ENCODE measurements around the gene ANKRD18A.

The ANKRD18A gene

GRCh38 chr9:38626006-38626405 lies 5.6 kb upstream of the ANKRD18A start:
- Histone ChIP-seq H2BK12ac (ENCODE audit: low read length in 2 of 2) (no peak overlapping the region), H3K4ac (ENCODE audit: low read depth in 1 of 2, low read length in 2 of 2) (no peak overlapping the region), H3K23ac (ENCODE audit: low read length in 2 of 2) (no peak overlapping the region), H3K4me3 (ENCODE audit: insufficient read depth in 1 of 2, low read depth in 1 of 2, low read length in 2 of 2) (no peak overlapping the region), H3K14ac (ENCODE audit: low read length in 2 of 2) (no peak overlapping the region), H3K9me3 (ENCODE audit: control insufficient read depth, low read length) (peaks cover 20% of the 10 kb centered on the region), H4K8ac (ENCODE audit: low read length) (no peak overlapping the region), H2BK15ac (ENCODE audit: low read depth, poor library complexity, severe bottlenecking) (no peak overlapping the region), H2BK5ac (ENCODE audit: low read depth, low read length, poor library complexity, severe bottlenecking) (no peak overlapping the region), H3K36me3 (ENCODE audit: control insufficient read depth in 1 of 2, insufficient read depth in 2 of 2, low read depth in 1 of 2, low read length in 2 of 2) (no peaks in the 10 kb centered on the region), H3K9ac (ENCODE audit: low read length) (no peak overlapping the region), H3K27me3 (ENCODE audit: control insufficient read depth in 1 of 2, insufficient read depth in 1 of 2, low read length in 2 of 2) (peaks cover 5 to 36% of the 10 kb centered on the region in 2 experiments), H2AK5ac (ENCODE audit: low read length, severe bottlenecking) (no peak overlapping the region), H3K4me1 (ENCODE audit: control insufficient read depth, insufficient read depth, low read depth, low read length) (peaks cover 15% of the 10 kb centered on the region), H3K27ac (ENCODE audit: low read length, poor library complexity, severe bottlenecking) (no peak overlapping the region), H4K91ac (ENCODE audit: low read length) (no peak overlapping the region), H2AFZ (ENCODE audit: low read depth, low read length) (no peak overlapping the region), H2BK120ac (ENCODE audit: low read depth, low read length) (no peak overlapping the region), H3K18ac (ENCODE audit: low read depth in 1 of 2, low read length in 2 of 2) (no peak overlapping the region), H3K79me1 (replicated peaks; ENCODE audit: low read length, poor library complexity, severe bottlenecking) (no peaks in the 10 kb centered on the region), H3K4me2 (ENCODE audit: low read length, poor library complexity, severe bottlenecking) (no peak overlapping the region)
- DNase-seq: no peak
- WGBS: 92% methylated on average over 1 of the region's 2 CpGs

DNA sequence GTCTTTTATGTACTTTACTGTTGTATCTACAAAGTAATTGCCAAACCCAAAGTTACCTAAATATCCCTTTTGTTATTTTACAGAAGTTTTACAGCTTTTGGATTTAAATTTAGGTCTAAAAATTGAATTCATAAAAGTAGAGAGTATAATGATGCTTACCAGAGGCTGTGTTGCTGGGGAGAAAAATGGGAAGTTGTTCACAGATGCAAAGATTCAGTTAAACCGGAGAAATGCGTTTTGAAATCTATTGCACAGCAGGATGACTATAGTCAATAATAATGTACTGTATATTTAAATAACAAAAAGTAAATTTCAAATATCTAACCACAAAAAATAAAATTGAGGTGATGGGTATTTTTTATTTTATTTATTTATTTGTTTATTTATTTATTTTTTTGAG lies 2.6 kb upstream of the ANKRD18A start:
- peaks cover 20% of the 10 kb centered on the region for H3K9me3 ChIP-seq (ENCODE audit: control insufficient read depth, low read length)
- no peak overlapping the region for H3K14ac ChIP-seq (ENCODE audit: low read length in 2 of 2)
- H3K36me3 ChIP-seq (ENCODE audit: control insufficient read depth in 1 of 2, insufficient read depth in 2 of 2, low read depth in 1 of 2, low read length in 2 of 2): no peaks in the 10 kb centered on the region
- H2BK5ac ChIP-seq (ENCODE audit: low read depth, low read length, poor library complexity, severe bottlenecking): no peak overlapping the region
- H3K27me3 ChIP-seq (ENCODE audit: control insufficient read depth in 1 of 2, insufficient read depth in 1 of 2, low read length in 2 of 2): peaks cover 5 to 56% of the 10 kb centered on the region in 2 experiments
- no peak overlapping the region for H2BK120ac ChIP-seq (ENCODE audit: low read depth, low read length)
- H2AK5ac ChIP-seq (ENCODE audit: low read length, severe bottlenecking): no peak overlapping the region
- no peak overlapping the region for H3K4me3 ChIP-seq (ENCODE audit: insufficient read depth in 1 of 2, low read depth in 1 of 2, low read length in 2 of 2)
- no peaks in the 10 kb centered on the region for H3K79me1 ChIP-seq (replicated peaks; ENCODE audit: low read length, poor library complexity, severe bottlenecking)
- H4K91ac ChIP-seq (ENCODE audit: low read length): no peak overlapping the region
- DNase-seq: no peak
- no peak overlapping the region for H3K4me2 ChIP-seq (ENCODE audit: low read length, poor library complexity, severe bottlenecking)
- H3K4me1 ChIP-seq (ENCODE audit: control insufficient read depth, insufficient read depth, low read depth, low read length): peaks cover 20% of the 10 kb centered on the region
- no peak overlapping the region for H3K9ac ChIP-seq (ENCODE audit: low read length)
- H4K8ac ChIP-seq (ENCODE audit: low read length): no peak overlapping the region
- H2BK12ac ChIP-seq (ENCODE audit: low read length in 2 of 2): no peak overlapping the region
- no peak overlapping the region for H3K23ac ChIP-seq (ENCODE audit: low read length in 2 of 2)
- no peak overlapping the region for H2BK15ac ChIP-seq (ENCODE audit: low read depth, poor library complexity, severe bottlenecking)
- no peak overlapping the region for H3K4ac ChIP-seq (ENCODE audit: low read depth in 1 of 2, low read length in 2 of 2)
- no CpG with 5 or more reads among the region's 2 CpGs for WGBS
- no peak overlapping the region for H2AFZ ChIP-seq (ENCODE audit: low read depth, low read length)
- H3K27ac ChIP-seq (ENCODE audit: low read length, poor library complexity, severe bottlenecking): no peak overlapping the region
- H3K18ac ChIP-seq (ENCODE audit: low read depth in 1 of 2, low read length in 2 of 2): no peak overlapping the region

DNA sequence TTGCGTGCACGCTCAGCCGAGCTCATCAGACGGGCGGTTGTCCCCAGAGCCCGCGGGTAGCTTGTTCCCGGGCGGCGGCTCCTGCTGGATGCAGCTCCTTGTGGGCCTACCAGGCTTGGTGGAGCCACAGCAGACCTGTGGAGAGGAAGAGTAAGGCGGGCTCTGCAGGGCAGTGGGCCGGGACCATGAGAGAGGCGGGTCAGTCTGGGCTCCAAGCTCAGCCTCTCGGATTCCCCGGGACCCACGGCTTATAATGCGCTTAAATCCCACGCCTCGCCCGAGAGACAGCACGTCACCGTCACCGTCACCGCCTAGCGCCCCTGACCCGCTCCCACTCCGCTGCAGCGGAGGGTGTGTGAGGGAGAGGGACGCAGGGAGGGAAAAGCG lies 1.9 kb upstream of the ANKRD18A start:
- Histone ChIP-seq H2BK12ac (ENCODE audit: low read length in 2 of 2) (no peak overlapping the region), H4K91ac (ENCODE audit: low read length) (no peak overlapping the region), H2AFZ (ENCODE audit: low read depth, low read length) (no peak overlapping the region), H3K4me1 (ENCODE audit: control insufficient read depth, insufficient read depth, low read depth, low read length) (peaks cover 20% of the 10 kb centered on the region), H3K9me3 (ENCODE audit: control insufficient read depth, low read length) (peaks cover 20% of the 10 kb centered on the region), H3K79me1 (replicated peaks; ENCODE audit: low read length, poor library complexity, severe bottlenecking) (no peaks in the 10 kb centered on the region), H3K36me3 (ENCODE audit: control insufficient read depth in 1 of 2, insufficient read depth in 2 of 2, low read depth in 1 of 2, low read length in 2 of 2) (no peaks in the 10 kb centered on the region), H3K18ac (ENCODE audit: low read depth in 1 of 2, low read length in 2 of 2) (no peak overlapping the region), H3K4me3 (ENCODE audit: insufficient read depth in 1 of 2, low read depth in 1 of 2, low read length in 2 of 2) (peak overlapping the region in 1 of 2 experiments; percentile 74), H3K4ac (ENCODE audit: low read depth in 1 of 2, low read length in 2 of 2) (no peak overlapping the region), H2BK120ac (ENCODE audit: low read depth, low read length) (no peak overlapping the region), H3K27me3 (ENCODE audit: control insufficient read depth in 1 of 2, insufficient read depth in 1 of 2, low read length in 2 of 2) (peaks cover 5 to 56% of the 10 kb centered on the region in 2 experiments), H4K8ac (ENCODE audit: low read length) (no peak overlapping the region), H3K9ac (ENCODE audit: low read length) (no peak overlapping the region), H2BK5ac (ENCODE audit: low read depth, low read length, poor library complexity, severe bottlenecking) (no peak overlapping the region), H2BK15ac (ENCODE audit: low read depth, poor library complexity, severe bottlenecking) (no peak overlapping the region), H3K27ac (ENCODE audit: low read length, poor library complexity, severe bottlenecking) (no peak overlapping the region), H3K14ac (ENCODE audit: low read length in 2 of 2) (no peak overlapping the region), H3K23ac (ENCODE audit: low read length in 2 of 2) (no peak overlapping the region), H3K4me2 (ENCODE audit: low read length, poor library complexity, severe bottlenecking) (peak overlapping the region; percentile 97), H2AK5ac (ENCODE audit: low read length, severe bottlenecking) (no peak overlapping the region)
- 8% methylated on average over 26 of the region's 30 CpGs for WGBS
- DNase-seq: peak; percentile 17

DNA sequence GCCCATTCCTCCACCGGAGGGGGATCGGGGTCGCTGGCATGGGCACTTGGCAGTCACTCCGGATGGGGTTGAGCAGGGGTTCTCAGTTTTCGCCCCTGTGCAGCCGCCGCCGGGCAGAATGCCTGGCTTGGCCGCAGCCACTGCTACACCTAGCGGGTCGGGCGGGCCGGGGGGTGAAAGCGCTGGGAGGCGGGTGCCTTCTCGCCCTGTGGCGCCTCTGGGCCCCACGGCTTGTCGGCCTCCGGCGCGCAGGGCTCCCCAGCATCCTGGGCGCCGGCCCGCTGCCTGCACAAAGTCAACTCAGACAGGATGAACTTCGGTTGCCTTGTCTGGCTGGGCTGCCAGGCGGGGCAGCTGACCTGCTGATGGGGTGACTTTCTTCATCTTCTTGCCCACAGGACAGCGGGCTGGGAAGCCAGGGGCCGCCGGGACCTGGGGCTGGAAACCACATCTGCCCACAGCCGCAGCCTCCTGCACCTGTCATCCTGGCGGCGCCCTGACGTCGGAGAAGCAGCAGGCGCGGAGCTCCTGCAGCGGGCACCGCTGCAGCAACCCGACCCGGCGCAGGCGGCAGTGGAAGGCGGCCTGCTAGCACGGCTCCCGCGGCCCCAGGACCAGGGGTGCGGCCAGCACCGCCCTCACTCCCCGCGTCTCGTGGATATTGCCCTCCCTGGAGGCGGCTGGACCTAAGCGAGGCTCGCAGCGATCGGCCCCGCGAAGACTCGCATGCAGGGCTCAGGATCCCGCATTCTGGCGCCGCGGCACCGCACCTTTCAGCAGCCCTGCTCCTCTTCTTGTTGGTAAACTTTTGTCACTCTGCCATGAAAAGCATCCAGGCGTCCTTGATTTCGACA lies 1.3 kb upstream of the ANKRD18A start:
- no peak overlapping the region for H4K91ac ChIP-seq (ENCODE audit: low read length)
- H2AFZ ChIP-seq (ENCODE audit: low read depth, low read length): no peak overlapping the region
- H4K8ac ChIP-seq (ENCODE audit: low read length): no peak overlapping the region
- H3K4me1 ChIP-seq (ENCODE audit: control insufficient read depth, insufficient read depth, low read depth, low read length): peaks cover 20% of the 10 kb centered on the region
- no peak overlapping the region for H2BK12ac ChIP-seq (ENCODE audit: low read length in 2 of 2)
- H3K27ac ChIP-seq (ENCODE audit: low read length, poor library complexity, severe bottlenecking): no peak overlapping the region
- H3K4me2 ChIP-seq (ENCODE audit: low read length, poor library complexity, severe bottlenecking): peak overlapping the region; percentile 97
- H2AK5ac ChIP-seq (ENCODE audit: low read length, severe bottlenecking): no peak overlapping the region
- H3K79me1 ChIP-seq (replicated peaks; ENCODE audit: low read length, poor library complexity, severe bottlenecking): no peaks in the 10 kb centered on the region
- H2BK5ac ChIP-seq (ENCODE audit: low read depth, low read length, poor library complexity, severe bottlenecking): no peak overlapping the region
- no peaks in the 10 kb centered on the region for H3K36me3 ChIP-seq (ENCODE audit: control insufficient read depth in 1 of 2, insufficient read depth in 2 of 2, low read depth in 1 of 2, low read length in 2 of 2)
- WGBS: 6% methylated on average over 63 of the region's 67 CpGs
- H3K4ac ChIP-seq (ENCODE audit: low read depth in 1 of 2, low read length in 2 of 2): no peak overlapping the region
- no peak for DNase-seq
- no peak overlapping the region for H2BK120ac ChIP-seq (ENCODE audit: low read depth, low read length)
- H3K23ac ChIP-seq (ENCODE audit: low read length in 2 of 2): no peak overlapping the region
- H2BK15ac ChIP-seq (ENCODE audit: low read depth, poor library complexity, severe bottlenecking): no peak overlapping the region
- H3K9ac ChIP-seq (ENCODE audit: low read length): no peak overlapping the region
- H3K9me3 ChIP-seq (ENCODE audit: control insufficient read depth, low read length): peaks cover 20% of the 10 kb centered on the region
- H3K4me3 ChIP-seq (ENCODE audit: insufficient read depth in 1 of 2, low read depth in 1 of 2, low read length in 2 of 2): peak overlapping the region in 1 of 2 experiments; percentile 74
- H3K18ac ChIP-seq (ENCODE audit: low read depth in 1 of 2, low read length in 2 of 2): no peak overlapping the region
- H3K27me3 ChIP-seq (ENCODE audit: control insufficient read depth in 1 of 2, insufficient read depth in 1 of 2, low read length in 2 of 2): peaks cover 5 to 56% of the 10 kb centered on the region in 2 experiments
- H3K14ac ChIP-seq (ENCODE audit: low read length in 2 of 2): no peak overlapping the region
